CD4-positive, alpha-beta T cell (primary cell): ENCODE data around the gene TPK1. TPM values are rescaled to one million over a fixed set of nuclear protein-coding genes. Genes with fewer than 3 reads are reported as not detected.
"Not testable (repeated sequence)": the region's sequence is repeated elsewhere in the genome, so short reads cannot be mapped to it uniquely, and the experiment has no call there.

Source experiments
- ATAC-seq: fragments of 200-7000 bp; cut with Tn5 transposase; one replicate; pipeline ENCODE4 v1.10.0; 2022; ENCODE audit warnings: mild to moderate bottlenecking; ENCODE audit not compliant: poor library complexity
- CTCF ChIA-PET: fragments of 350-600 bp; sonication (Branson Sonifier 250); formaldehyde crosslinking; loops from one replicate; lab custom pipeline; 2021; ENCODE audit warnings: antibody characterized with exemption, inconsistent platforms; lab: Charles Lee
- POLR2A ChIA-PET: fragments of 350-600 bp; sonication (Branson Sonifier 250); formaldehyde crosslinking; loops from one replicate; lab custom pipeline; 2021; ENCODE audit warnings: antibody characterized with exemption, inconsistent platforms; lab: Charles Lee
- DNase-seq, 14 experiments: peaks; one replicate each; pipeline ENCODE4 v3.0.0-alpha.2; 2013 to 2020; ENCODE audit warnings: mixed read lengths in 2 of 14
- H3K27ac ChIP-seq, 2 donors: one replicate each; pipeline versions ENCODE4 v1.5.1 to v1.7.0; 2013; ENCODE audit warnings: low read length in 2 of 2, low read depth in 1 of 2, mild to moderate bottlenecking in 1 of 2
- H3K27me3 ChIP-seq, 2 experiments: 1 replicate in 1 of 2; 2 replicates in 1 of 2; pipeline versions ENCODE4 v1.6.1 to v1.7.0; 2013; ENCODE audit warnings: low read length in 2 of 2, control low read depth in 1 of 2, mild to moderate bottlenecking in 1 of 2, moderate library complexity in 1 of 2; ENCODE audit not compliant: insufficient read depth in 2 of 2, control insufficient read depth in 1 of 2
- H3K36me3 ChIP-seq: one replicate; pipeline ENCODE4 v1.6.1; 2013; ENCODE audit warnings: low read length, control low read depth; ENCODE audit not compliant: insufficient read depth
- H3K4me1 ChIP-seq: one replicate; pipeline ENCODE4 v1.6.1; 2013; ENCODE audit warnings: low read length, control low read depth; ENCODE audit not compliant: insufficient read depth
- H3K4me3 ChIP-seq: one replicate; pipeline ENCODE4 v1.5.1; 2013; ENCODE audit warnings: mild to moderate bottlenecking, low read length, moderate library complexity
- H3K9me3 ChIP-seq, 2 experiments: 1 replicate in 1 of 2; 2 replicates in 1 of 2; pipeline versions ENCODE4 v1.6.1 to v1.7.0; 2013; ENCODE audit warnings: low read length in 2 of 2, mild to moderate bottlenecking in 2 of 2, control low read depth in 1 of 2, moderate library complexity in 1 of 2; ENCODE audit not compliant: control insufficient read depth in 1 of 2, insufficient read depth in 1 of 2
- H3K27ac Mint-ChIP-seq: one replicate; pipeline ENCODE4 v1.8.0; 2020; ENCODE audit warnings: mixed read lengths
- H3K27me3 Mint-ChIP-seq: one replicate; pipeline ENCODE4 v1.8.0; 2021; ENCODE audit warnings: mixed read lengths
- H3K36me3 Mint-ChIP-seq: one replicate; pipeline ENCODE4 v1.8.0; 2021; ENCODE audit warnings: low read depth, mixed read lengths
- H3K4me1 Mint-ChIP-seq: one replicate; pipeline ENCODE4 v1.8.0; 2021; ENCODE audit warnings: low read depth, mixed read lengths
- H3K4me3 Mint-ChIP-seq: one replicate; pipeline ENCODE4 v1.8.0; 2020; ENCODE audit warnings: mild to moderate bottlenecking, mixed read lengths
- H3K9me3 Mint-ChIP-seq: one replicate; pipeline ENCODE4 v1.8.0; 2020; ENCODE audit warnings: mixed read lengths
- intact Hi-C, 2 experiments: fragments of 100-400 bp; cut with DNase I in 1 of 2; cut with micrococcal nuclease in 1 of 2; formaldehyde crosslinking; loops; one replicate each; pipeline versions ENCODE4 v1.15.1 to v1.9.0; 2023 to 2025; cut with DNase I, micrococcal nuclease
- total RNA-seq, 174 experiments: library from RNA in 2 of 174; stranded (reverse) in 2 of 174; gene quantifications; one replicate each; pipeline ENCODE4 v1.2.3 and lab custom pipeline; 2021 to 2026
- TF ChIP-seq, protein P1 (sequence below): fragments of 200-600 bp; IDR thresholded peaks from one replicate; pipeline ENCODE4 v1.8.0; 2022; ENCODE audit warnings: antibody characterized with exemption, mild to moderate bottlenecking

Gene TPK1
- total RNA-seq, 2 experiments from 2014 or later: 17.1 to 17.8 TPM

DNA sequence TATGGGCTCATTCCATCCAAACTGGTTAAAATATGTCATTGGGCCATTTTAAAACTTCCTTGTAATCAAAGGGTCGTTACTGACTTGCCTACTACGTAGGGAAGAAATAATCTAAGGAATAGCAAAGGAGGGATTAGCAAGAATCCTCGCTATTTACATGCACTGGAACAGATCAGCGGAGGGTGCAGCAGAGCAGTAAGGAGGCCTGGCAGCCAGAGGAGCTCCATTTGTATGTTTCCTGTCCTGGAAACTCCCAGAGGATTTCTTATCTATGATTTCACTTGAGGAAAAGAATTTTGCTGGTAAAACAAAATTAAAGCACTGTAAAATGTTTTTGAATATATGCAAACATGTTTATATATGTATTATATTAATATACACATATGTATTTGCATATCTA is 107.3 kb downstream of the TPK1 start:
- POLR2A ChIA-PET: no interaction called here
- DNase-seq: no peak
- no peaks in the 10 kb centered on the region for H3K27me3 ChIP-seq

DNA sequence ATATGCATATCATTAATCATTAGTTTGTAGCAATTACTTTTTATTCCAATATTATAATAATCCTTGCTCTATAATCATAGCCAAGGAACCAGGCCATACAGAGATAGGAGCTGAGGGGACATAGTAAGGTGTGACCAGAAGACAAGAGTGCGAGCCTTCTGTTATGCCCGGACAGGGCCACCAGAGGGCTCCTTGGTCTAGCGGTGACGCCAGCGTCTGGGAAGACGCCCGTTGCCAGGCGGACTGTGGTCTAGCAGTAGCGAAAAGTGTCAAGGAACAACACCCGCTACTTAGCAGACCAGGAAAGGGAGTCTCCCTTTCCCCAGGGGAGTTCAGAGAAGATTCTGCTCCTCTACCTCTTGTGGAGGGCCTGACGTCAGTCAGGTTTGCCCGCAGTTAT is 109.0 kb downstream of the TPK1 start:
- H3K9me3 Mint-ChIP-seq, H3K27ac Mint-ChIP-seq, H3K27me3 Mint-ChIP-seq, H3K4me3 Mint-ChIP-seq, POLR2A ChIA-PET, H3K4me1 ChIP-seq, H3K9me3 ChIP-seq, H3K36me3 ChIP-seq, H3K4me1 Mint-ChIP-seq, H3K27me3 ChIP-seq, ATAC-seq, H3K4me3 ChIP-seq, CTCF ChIA-PET, H3K27ac ChIP-seq, intact Hi-C loops, DNase-seq: not testable (repeated sequence)
- H3K36me3 Mint-ChIP-seq: peaks cover 13% of the 10 kb centered on the region

More for the DNA sequence above, 107.3 kb downstream of the TPK1 start:
- H3K4me1 ChIP-seq: no peaks in the 10 kb centered on the region
- H3K9me3 ChIP-seq: no peaks in the 10 kb centered on the region
- intact Hi-C loops: no loop called here
- no peak overlapping the region for H3K4me3 ChIP-seq
- no peaks in the 10 kb centered on the region for H3K9me3 Mint-ChIP-seq
- no peak overlapping the region for H3K4me3 Mint-ChIP-seq
- CTCF ChIA-PET: interaction anchor here (0.6 kb wide), 1 partner anchor 50 kb away, joined by 3 read pairs; no protein-coding TSS in a partner anchor
- no peak overlapping the region for H3K27ac ChIP-seq
- no peak overlapping the region for H3K27ac Mint-ChIP-seq
- no peaks in the 10 kb centered on the region for H3K4me1 Mint-ChIP-seq
- H3K36me3 Mint-ChIP-seq: peaks cover 11% of the 10 kb centered on the region
- H3K27me3 Mint-ChIP-seq: no peaks in the 10 kb centered on the region
- no peaks in the 10 kb centered on the region for H3K36me3 ChIP-seq
- TF ChIP-seq, protein P1, sequence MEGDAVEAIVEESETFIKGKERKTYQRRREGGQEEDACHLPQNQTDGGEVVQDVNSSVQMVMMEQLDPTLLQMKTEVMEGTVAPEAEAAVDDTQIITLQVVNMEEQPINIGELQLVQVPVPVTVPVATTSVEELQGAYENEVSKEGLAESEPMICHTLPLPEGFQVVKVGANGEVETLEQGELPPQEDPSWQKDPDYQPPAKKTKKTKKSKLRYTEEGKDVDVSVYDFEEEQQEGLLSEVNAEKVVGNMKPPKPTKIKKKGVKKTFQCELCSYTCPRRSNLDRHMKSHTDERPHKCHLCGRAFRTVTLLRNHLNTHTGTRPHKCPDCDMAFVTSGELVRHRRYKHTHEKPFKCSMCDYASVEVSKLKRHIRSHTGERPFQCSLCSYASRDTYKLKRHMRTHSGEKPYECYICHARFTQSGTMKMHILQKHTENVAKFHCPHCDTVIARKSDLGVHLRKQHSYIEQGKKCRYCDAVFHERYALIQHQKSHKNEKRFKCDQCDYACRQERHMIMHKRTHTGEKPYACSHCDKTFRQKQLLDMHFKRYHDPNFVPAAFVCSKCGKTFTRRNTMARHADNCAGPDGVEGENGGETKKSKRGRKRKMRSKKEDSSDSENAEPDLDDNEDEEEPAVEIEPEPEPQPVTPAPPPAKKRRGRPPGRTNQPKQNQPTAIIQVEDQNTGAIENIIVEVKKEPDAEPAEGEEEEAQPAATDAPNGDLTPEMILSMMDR: no peak
- ATAC-seq: no peak

DNA sequence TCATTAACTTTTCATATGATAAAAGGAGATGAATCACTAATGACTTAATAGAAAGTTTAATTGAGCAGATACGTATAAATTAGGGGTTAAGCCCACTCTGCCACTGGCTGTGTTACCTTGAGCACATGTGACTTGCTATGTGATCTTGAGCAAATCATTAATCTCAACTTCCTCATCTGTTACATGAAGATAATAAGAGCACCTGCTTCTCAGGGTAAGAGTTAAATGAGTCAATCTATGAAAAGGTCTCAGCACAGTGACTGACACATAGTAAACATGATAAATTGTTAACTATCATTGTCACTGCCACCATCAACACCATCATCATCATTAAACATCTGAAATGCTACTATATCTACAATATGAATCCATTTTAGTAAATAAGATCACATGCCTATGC is 110.8 kb downstream of the TPK1 start:
- Histone ChIP-seq H3K4me1 (no peaks in the 10 kb centered on the region), H3K36me3 (no peaks in the 10 kb centered on the region), H3K27me3 (no peaks in the 10 kb centered on the region), H3K9me3 (no peaks in the 10 kb centered on the region), H3K4me3 (no peak overlapping the region), H3K27ac (no peak overlapping the region)
- Mint-ChIP-seq H3K4me1 (no peaks in the 10 kb centered on the region), H3K27me3 (no peaks in the 10 kb centered on the region), H3K27ac (no peak overlapping the region), H3K4me3 (no peak overlapping the region), H3K36me3 (peaks cover 18% of the 10 kb centered on the region), H3K9me3 (no peaks in the 10 kb centered on the region)
- TF ChIP-seq, protein P1: no peak
- ChIA-PET POLR2A (no interaction called here), CTCF (no interaction called here)
- ATAC-seq: no peak
- intact Hi-C loops: no loop called here
- DNase-seq: no peak

DNA sequence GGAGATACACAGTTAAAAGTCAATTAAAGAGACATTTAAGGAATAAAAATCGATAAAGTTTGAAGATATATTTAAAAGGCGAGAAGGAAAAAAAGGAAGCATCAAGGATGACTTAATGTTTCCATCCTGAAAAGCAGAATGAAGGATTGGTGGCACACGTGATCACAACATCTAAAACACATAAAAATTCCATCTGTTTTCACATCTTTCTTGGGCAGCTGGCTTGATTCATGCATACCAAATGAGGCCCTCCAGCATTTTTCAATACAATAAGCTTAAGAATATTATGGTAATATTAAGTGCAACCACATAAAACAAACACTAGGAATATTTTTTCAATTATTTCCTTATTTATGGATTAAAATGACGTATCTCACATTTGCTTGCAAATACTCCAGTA is 112.6 kb downstream of the TPK1 start:
- POLR2A ChIA-PET: no interaction called here
- H3K27me3 Mint-ChIP-seq: no peaks in the 10 kb centered on the region
- no peak overlapping the region for H3K4me3 ChIP-seq
- H3K4me3 Mint-ChIP-seq: no peak overlapping the region
- TF ChIP-seq, protein P1: no peak
- H3K9me3 ChIP-seq: no peaks in the 10 kb centered on the region
- no peaks in the 10 kb centered on the region for H3K36me3 ChIP-seq
- H3K27ac Mint-ChIP-seq: no peak overlapping the region
- CTCF ChIA-PET: no interaction called here
- H3K36me3 Mint-ChIP-seq: peaks cover 31% of the 10 kb centered on the region
- intact Hi-C loops: no loop called here
- DNase-seq: no peak
- no peaks in the 10 kb centered on the region for H3K27me3 ChIP-seq
- peaks cover 3% of the 10 kb centered on the region for H3K9me3 Mint-ChIP-seq
- no peak overlapping the region for H3K27ac ChIP-seq
- H3K4me1 ChIP-seq: no peaks in the 10 kb centered on the region
- no peak for ATAC-seq
- H3K4me1 Mint-ChIP-seq: no peaks in the 10 kb centered on the region
